Jurkat, Clone E6-1 (cell line): ENCODE data around the gene CMTR1.
A peak's percentile ranks its signal among the peaks of the same experiment; 100 is the strongest.
"Not testable (repeated sequence)": the region's sequence is repeated elsewhere in the genome, so short reads cannot be mapped to it uniquely, and the experiment has no call there.

Experiments used
- DNase-seq: peaks from one replicate; pipeline ENCODE4 v3.0.0-alpha.2; 2011; ENCODE audit warnings: low read depth, low spot score
- H3K4me3 ChIP-seq: 2 replicates; pipeline ENCODE4 v1.5.1; 2011; ENCODE audit warnings: mild to moderate bottlenecking, low read length, control low read depth, moderate library complexity

CMTR1 gene

DNA sequence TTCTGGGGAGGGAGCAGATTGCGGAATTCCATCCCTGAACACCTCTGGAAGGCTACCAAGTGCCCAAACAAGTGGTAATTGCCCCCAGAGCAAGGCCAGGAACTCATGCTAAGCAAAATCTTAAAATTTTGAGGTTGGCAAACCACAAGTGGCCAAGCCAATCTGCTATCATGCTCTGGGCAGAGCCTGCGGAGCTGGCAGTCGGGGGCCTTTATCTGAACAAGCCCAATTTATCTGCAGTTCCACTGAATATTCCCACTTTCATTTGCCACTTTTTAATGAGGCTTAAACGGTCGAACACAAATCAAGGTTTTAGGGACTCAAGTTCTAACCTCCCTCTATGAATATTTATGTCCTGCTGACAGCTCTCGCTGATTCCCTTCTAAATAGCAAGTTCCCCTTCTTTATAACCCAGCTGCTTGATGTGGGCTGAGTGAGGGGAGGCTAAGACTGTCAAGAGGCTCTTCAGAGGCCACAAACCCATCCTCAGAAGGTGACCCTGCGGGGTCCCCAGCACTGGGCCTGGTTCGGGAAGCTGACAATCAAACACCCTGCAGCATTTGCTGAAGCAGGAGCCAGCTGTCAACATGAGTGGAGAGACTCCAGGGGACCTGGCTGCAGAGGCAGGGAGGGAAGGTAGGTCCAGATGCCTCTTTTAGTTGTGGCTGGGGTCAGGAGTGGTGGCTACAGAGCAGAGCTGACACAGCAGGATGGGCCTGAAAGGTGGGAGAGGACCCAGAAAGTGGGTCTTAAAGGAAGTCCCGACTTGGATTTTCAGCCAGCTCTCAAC, 54.8 kb downstream of the CMTR1 start:
- DNase-seq = no peak

DNA sequence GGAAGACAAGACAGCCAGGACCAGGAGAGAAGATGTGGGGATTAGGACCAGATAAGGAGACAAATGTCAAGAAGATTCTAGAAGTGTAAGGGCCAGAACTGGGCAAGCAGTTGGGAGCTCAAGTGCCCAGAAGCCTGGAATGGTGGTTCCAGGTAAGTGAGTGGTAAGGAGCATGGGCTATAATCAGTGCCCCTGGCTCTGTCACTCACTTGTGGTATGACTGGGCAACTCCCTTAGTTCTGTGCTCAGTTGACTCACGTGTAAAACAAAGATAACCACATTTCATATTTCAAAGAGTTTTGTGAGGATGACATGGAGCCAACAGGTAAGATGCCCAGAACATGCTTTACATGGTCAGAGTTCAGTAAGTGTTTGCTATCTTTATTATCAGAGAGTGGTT, 55.5 kb downstream of the CMTR1 start:
- DNase-seq = no peak
- no peak overlapping the region for H3K4me3 ChIP-seq

More for the DNA sequence above, 54.8 kb downstream of the CMTR1 start:
- no peak overlapping the region for H3K4me3 ChIP-seq

GRCh38 chr6:37489697-37490336, 56.8 kb downstream of the CMTR1 start:
- no peak overlapping the region for H3K4me3 ChIP-seq
- DNase-seq = no peak

- H3K4me3 ChIP-seq = no peak overlapping the region
- no peak for DNase-seq
Observed at GRCh38 chr6:37490536-37491170, 57.6 kb downstream of the CMTR1 start.

GRCh38 chr6:37491171-37491829, 58.3 kb downstream of the CMTR1 start:
- no peak for DNase-seq

DNA sequence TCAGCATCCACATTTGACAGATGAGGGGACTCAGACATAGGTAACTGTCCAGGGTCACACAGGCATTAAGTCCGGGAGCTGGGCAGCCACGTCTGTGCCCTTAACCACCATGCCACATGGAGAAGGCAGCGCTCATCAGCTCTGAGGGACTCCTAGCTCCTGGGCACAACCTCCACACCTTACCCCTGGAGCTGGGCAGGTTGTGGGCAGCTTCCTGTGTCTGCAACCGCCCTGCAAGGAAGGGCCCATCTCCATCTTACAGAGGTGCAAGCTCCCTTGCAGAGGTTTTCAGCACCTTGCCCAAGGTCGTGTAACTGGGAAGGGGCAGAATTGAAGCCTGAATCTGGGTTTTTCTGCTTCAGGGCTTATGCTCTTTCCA, 58.8 kb downstream of the CMTR1 start:
- DNase-seq = no peak
- no peak overlapping the region for H3K4me3 ChIP-seq

More at GRCh38 chr6:37491171-37491829, 58.3 kb downstream of the CMTR1 start:
- no peak overlapping the region for H3K4me3 ChIP-seq

GRCh38 chr6:37492236-37492972, 59.4 kb downstream of the CMTR1 start:
- H3K4me3 ChIP-seq = no peak overlapping the region
- no peak for DNase-seq

GRCh38 chr6:37492991-37493660, 60.1 kb downstream of the CMTR1 start:
- H3K4me3 ChIP-seq = no peak overlapping the region
- no peak for DNase-seq

DNA sequence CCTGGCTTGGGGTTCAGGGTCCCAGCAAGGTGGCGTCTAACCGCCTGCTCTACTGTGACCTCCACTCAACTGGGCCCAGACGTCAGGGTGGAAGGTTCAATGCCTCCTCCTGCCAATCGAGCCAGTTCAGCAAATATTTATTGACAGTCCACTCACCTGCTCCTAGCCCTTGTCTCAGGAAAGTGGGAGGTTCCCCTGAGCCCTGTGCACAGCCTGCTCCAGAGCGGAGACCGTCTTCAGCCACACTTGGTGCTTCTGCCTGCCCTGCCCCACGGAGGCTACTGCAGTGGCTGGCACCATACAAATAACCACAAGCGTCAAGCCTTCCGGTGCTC, 60.6 kb downstream of the CMTR1 start:
- no peak for DNase-seq
- H3K4me3 ChIP-seq = no peak overlapping the region

GRCh38 chr6:37495244-37495934, 62.4 kb downstream of the CMTR1 start:
- no peak overlapping the region for H3K4me3 ChIP-seq
- no peak for DNase-seq

- no peak for DNase-seq
- no peak overlapping the region for H3K4me3 ChIP-seq
Observed at GRCh38 chr6:37496951-37497885, 64.2 kb downstream of the CMTR1 start.

- H3K4me3 ChIP-seq = peak within 1 kb of the TSS; percentile 92
Observed at GRCh38 chr6:37499433-37500293, 66.6 kb downstream of the CMTR1 start, which contains the start of gene CCDC167. TSS of gene CCDC167 (minus strand) at chr6:37499893. CDS start at chr6:37499863, 30 bp downstream.

DNA sequence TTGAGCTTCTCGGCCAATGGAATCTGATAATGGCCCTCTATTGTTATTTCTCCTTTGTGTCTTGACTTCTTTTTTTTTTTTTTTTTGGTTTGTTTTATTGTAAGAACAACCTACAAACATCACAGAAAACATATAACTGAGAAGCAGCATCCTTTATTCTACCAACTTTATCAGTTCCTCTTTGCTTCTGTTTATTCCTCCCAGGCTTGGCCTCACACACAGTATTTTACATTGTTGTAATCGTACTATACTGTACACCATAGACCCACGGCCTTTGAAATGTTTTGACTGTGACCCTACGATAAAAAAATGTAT, 67.2 kb downstream of the CMTR1 start:
- H3K4me3 ChIP-seq = no peak overlapping the region
- DNase-seq = no peak

More at GRCh38 chr6:37499433-37500293, 66.6 kb downstream of the CMTR1 start, which contains the start of gene CCDC167:
- peak; percentile 99 for DNase-seq

- H3K4me3 ChIP-seq, DNase-seq: not testable (repeated sequence)
Observed at GRCh38 chr6:37500904-37501303, 67.9 kb downstream of the CMTR1 start.

DNA sequence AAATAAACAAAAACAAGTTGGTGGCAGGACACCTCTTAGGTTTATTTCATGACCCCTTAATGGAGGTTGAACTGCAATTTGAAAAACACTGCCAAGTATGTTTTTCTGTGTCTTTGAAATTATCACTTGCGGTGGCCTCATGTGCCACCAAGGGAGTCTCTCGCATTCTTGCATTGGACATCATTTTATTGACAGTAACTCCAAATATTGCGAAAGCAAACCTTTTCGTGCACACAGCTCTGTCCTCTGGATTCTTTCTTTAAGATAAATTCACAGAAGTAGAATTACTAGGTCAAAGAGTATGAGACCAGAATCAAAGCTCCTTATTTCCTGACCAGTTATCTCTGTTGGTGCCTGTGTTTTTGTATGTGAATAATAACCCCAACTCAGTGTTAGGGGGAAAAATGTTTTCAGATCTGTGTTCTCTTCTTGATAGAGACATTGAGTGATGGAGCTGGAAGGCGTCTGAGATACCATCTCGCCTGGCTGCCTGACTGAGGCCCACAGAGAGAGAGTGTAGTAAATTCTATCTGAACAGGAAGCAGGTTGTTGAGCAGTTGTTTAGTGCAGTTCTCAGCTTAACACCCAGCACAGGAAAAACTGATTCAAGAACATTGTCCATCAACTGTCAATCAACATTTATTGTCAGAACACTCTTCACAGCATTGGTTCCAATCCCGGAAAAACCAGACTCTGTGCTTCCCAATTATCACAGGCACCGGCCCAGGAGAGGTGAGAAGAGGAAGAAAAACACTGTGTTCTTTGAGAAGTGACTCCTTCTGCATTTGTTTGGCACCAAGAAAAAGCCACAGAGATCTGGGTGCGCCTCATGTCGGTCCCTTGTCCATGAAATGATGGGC, 68.8 kb downstream of the CMTR1 start:
- no peak overlapping the region; the same call in 1 of the 2 replicates for H3K4me3 ChIP-seq
- peak; percentile 82 for DNase-seq
